ENCODE measurements around the gene TRAF2. TPM values are rescaled to one million over a fixed set of nuclear protein-coding genes. Genes with fewer than 3 reads are reported as not detected.

The TRAF2 gene
- total RNA-seq, 1 donor from 2014 or later = 67.4 TPM

DNA sequence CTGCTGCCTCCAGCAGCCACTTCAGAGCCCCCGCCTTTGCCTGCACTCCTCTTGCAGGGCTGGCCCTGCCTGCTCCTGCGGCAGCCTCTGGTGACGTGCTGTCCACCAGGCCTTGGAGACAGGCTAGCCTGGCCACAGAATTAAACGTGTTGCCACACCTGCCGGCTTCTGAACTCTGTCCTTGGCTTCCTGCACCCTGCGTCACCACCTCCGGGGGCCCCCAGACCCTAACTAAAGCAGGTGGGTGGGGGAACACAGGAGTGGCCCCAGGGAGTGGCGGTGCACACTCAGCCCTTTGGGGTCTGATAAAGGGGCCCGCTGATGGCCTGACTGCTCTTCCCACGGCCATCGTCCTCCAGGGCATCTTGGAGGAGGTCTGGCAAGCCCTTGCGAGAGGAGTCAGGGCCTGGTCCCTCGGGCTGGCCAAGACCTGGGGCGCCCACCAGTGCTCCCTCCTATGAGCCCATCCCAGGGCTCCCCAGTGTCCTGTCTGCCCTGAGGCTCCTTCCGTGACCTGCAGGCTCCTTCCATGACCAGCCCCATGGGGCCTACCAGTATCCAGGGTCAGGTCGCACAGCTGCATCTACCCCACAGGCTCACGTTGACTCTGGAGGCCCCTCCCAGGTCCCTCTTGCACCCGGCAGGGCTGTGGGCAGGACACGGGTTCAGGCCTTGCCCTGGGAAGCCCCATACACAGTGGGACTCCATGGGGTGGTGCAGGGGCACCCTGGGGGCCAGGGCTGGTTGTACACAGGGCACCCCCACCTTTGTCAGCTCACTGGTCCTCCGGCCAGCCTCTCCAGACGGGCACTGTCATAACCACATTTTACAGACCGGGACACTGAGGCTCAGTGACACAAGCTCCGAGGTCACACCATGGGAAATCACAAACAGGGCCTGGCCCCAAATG, 35.2 kb upstream of the TRAF2 start:
- Mint-ChIP-seq H3K27me3 (ENCODE audit: insufficient read depth) (peaks cover 6% of the 10 kb centered on the region), H3K4me3 (peak overlapping the region; percentile 65), H3K9me3 (no peaks in the 10 kb centered on the region), H3K4me1 (ENCODE audit: low read depth) (no peaks in the 10 kb centered on the region), H3K36me3 (ENCODE audit: low read depth) (peaks cover 7% of the 10 kb centered on the region), H3K27ac (no peak overlapping the region)
- intact Hi-C loops (cut with micrococcal nuclease) = no loop called here
- no peak for DNase-seq (ENCODE audit: low spot score)

DNA sequence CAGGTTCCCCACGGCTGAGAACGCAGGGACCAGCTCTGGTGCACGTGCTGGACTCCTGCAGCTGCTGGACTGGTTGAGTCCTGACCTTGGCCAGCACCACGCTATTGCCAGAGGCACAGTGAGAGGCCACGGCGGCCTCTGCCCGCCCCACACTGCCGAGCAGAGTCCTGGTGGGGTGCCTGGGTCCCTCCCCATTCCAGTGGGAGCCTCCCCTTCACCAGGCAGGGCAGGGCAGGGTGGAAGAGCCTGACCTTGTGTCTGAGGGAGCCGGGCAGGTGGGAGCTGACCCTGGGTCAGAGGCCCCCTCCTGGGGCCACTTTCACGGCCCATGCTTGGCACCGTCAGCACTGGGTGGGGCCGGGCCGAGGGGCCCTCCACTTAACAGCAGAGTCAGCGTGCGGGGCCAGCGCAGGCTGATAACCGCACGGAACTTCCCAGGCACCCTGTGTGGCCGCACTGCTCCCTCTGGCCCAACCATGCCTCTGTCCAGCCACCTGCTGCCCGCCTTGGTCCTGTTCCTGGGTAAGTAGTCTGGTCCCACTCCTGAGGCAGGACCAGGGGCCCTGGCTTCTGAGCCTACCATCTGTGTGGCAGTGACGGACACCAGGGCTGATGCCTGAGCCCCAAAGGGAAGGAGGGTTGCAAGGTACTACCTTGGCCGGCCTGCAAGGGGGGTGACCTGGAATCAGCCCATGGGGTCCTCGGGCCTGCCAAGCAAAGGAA, 34.2 kb upstream of the TRAF2 start, which contains the start of gene MAMDC4:
TSS of gene MAMDC4 (plus strand) at position 406 of the 723 bp plus-strand sequence. CDS start at position 477, 71 bp downstream.
- intact Hi-C loops (cut with micrococcal nuclease) = no loop called here
- peaks cover 5% of the 10 kb centered on the region for H3K36me3 Mint-ChIP-seq (ENCODE audit: low read depth)
- peaks cover 6% of the 10 kb centered on the region for H3K27me3 Mint-ChIP-seq (ENCODE audit: insufficient read depth)
- H3K9me3 Mint-ChIP-seq = no peaks in the 10 kb centered on the region
- peak within 1 kb of the TSS; percentile 65 for H3K4me3 Mint-ChIP-seq
- H3K27ac Mint-ChIP-seq = no peak within 1 kb of the TSS
- no peaks in the 10 kb centered on the region for H3K4me1 Mint-ChIP-seq (ENCODE audit: low read depth)
- no peak for DNase-seq (ENCODE audit: low spot score)

DNA sequence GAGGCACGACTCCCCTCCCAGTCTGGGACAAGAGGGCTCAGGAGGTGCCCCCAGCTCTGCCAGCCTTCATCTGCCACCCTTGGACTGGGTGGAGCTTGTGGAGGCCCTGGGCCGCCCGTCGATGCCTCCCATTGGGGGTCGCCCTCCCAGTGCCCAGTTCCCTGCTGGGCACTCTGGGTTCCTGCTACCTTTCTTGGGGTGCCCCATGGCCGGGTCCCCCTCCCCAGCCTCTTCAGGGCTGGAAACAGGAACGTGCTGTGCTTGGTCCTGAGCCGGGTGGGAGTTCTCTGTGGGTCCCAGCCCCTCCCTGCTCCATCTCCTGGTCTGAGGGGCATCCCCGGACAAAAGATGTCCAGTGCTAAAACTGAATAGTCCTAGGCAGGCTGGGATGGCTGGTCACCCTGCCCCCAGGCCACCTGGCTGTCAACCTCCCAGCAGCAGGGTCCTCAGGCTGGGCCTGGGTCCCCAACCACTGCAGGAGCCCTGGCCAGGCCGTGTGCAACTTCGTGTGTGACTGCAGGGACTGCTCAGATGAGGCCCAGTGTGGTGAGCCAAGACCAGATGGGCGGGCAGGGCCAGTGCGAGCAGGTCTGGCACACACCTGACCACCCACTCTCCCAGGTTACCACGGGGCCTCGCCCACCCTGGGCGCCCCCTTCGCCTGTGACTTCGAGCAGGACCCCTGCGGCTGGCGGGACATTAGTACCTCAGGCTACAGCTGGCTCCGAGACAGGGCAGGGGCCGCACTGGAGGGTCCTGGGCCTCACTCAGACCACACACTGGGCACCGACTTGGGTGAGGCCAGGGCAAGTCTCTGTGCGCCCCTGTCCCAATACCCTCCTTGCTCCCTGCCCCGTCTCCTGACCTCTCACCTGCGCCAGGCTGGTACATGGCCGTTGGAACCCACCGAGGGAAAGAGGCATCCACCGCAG, 33.4 kb upstream of the TRAF2 start:
- H3K27ac Mint-ChIP-seq = no peak overlapping the region
- intact Hi-C loops (cut with micrococcal nuclease) = no loop called here
- DNase-seq (ENCODE audit: low spot score) = no peak
- H3K27me3 Mint-ChIP-seq (ENCODE audit: insufficient read depth) = no peaks in the 10 kb centered on the region
- H3K4me3 Mint-ChIP-seq = no peak overlapping the region
- no peaks in the 10 kb centered on the region for H3K4me1 Mint-ChIP-seq (ENCODE audit: low read depth)
- H3K9me3 Mint-ChIP-seq = no peaks in the 10 kb centered on the region
- H3K36me3 Mint-ChIP-seq (ENCODE audit: low read depth) = peaks cover 4% of the 10 kb centered on the region

DNA sequence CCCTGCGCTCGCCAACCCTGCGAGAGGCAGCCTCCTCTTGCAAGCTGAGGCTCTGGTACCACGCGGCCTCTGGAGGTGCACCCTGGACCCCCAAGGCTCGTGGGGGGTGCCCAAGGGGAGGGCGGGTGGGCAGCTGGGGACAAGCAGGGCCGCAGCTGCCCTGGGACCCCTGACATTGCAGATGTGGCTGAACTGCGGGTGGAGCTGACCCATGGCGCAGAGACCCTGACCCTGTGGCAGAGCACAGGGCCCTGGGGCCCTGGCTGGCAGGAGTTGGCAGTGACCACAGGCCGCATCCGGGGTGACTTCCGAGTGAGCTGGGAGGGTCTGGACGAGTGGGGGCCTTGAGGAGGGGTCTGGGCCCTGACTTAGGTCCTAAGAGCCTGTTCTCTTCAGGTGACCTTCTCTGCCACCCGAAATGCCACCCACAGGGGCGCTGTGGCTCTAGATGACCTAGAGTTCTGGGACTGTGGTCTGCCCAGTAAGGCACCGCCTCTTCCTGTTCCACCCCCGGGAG, 32.7 kb upstream of the TRAF2 start:
- H3K4me1 Mint-ChIP-seq (ENCODE audit: low read depth) = no peaks in the 10 kb centered on the region
- no peaks in the 10 kb centered on the region for H3K27me3 Mint-ChIP-seq (ENCODE audit: insufficient read depth)
- no peaks in the 10 kb centered on the region for H3K9me3 Mint-ChIP-seq
- H3K27ac Mint-ChIP-seq = no peak overlapping the region
- intact Hi-C loops (cut with micrococcal nuclease) = no loop called here
- H3K4me3 Mint-ChIP-seq = no peak overlapping the region
- DNase-seq (ENCODE audit: low spot score) = no peak
- peaks cover 4% of the 10 kb centered on the region for H3K36me3 Mint-ChIP-seq (ENCODE audit: low read depth)

DNA sequence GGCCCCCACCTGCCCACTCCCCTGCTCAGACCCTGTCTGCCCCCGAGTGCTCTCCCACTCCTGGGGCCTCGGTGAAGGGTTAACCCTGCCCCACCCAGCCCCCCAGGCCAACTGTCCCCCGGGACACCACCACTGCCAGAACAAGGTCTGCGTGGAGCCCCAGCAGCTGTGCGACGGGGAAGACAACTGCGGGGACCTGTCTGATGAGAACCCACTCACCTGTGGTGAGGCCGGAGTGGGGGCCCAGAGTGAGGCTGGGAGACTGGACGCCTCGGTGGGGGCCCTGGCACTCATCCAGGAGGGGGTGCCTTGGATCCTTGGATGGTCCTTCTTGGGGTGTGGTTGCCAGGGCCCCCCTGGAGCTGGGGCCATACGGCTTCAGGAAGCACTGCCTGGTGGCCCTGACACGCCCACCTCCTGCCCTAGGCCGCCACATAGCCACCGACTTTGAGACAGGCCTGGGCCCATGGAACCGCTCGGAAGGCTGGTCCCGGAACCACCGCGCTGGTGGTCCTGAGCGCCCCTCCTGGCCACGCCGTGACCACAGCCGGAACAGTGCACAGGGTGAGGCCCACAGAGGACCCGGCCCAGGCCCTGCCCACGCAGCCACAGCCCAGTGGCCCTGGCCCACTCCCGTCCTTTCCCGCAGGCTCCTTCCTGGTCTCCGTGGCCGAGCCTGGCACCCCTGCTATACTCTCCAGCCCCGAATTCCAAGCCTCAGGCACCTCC, 32.0 kb upstream of the TRAF2 start:
- Mint-ChIP-seq H3K9me3 (no peaks in the 10 kb centered on the region), H3K27ac (no peak overlapping the region), H3K36me3 (ENCODE audit: low read depth) (peaks cover 4% of the 10 kb centered on the region), H3K27me3 (ENCODE audit: insufficient read depth) (no peaks in the 10 kb centered on the region), H3K4me1 (ENCODE audit: low read depth) (no peaks in the 10 kb centered on the region), H3K4me3 (no peak overlapping the region)
- intact Hi-C loops (cut with micrococcal nuclease) = no loop called here
- DNase-seq (ENCODE audit: low spot score) = no peak

DNA sequence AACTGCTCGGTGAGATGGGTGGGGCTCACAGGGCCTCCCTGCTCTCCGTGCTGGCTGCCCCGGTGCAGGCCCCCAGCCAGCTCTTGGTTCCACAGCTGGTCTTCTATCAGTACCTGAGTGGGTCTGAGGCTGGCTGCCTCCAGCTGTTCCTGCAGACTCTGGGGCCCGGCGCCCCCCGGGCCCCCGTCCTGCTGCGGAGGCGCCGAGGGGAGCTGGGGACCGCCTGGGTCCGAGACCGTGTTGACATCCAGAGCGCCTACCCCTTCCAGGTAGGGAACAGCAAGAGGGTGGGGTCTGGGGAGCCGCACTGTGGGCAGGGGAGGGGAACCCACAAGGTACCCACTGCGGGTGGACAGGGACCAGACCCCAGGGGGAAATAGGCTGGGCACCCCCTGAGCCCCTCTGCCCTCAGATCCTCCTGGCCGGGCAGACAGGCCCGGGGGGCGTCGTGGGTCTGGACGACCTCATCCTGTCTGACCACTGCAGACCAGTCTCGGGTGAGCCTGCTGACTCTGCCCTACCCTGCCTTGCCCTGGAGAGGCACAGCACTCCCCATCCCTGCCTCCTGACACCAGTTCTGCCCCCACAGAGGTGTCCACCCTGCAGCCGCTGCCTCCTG, 31.4 kb upstream of the TRAF2 start:
- intact Hi-C loops (cut with micrococcal nuclease) = no loop called here
- H3K27me3 Mint-ChIP-seq (ENCODE audit: insufficient read depth) = no peaks in the 10 kb centered on the region
- no peaks in the 10 kb centered on the region for H3K9me3 Mint-ChIP-seq
- no peak for DNase-seq (ENCODE audit: low spot score)
- H3K4me1 Mint-ChIP-seq (ENCODE audit: low read depth) = no peaks in the 10 kb centered on the region
- no peak overlapping the region for H3K27ac Mint-ChIP-seq
- H3K36me3 Mint-ChIP-seq (ENCODE audit: low read depth) = peaks cover 1% of the 10 kb centered on the region
- no peak overlapping the region for H3K4me3 Mint-ChIP-seq

DNA sequence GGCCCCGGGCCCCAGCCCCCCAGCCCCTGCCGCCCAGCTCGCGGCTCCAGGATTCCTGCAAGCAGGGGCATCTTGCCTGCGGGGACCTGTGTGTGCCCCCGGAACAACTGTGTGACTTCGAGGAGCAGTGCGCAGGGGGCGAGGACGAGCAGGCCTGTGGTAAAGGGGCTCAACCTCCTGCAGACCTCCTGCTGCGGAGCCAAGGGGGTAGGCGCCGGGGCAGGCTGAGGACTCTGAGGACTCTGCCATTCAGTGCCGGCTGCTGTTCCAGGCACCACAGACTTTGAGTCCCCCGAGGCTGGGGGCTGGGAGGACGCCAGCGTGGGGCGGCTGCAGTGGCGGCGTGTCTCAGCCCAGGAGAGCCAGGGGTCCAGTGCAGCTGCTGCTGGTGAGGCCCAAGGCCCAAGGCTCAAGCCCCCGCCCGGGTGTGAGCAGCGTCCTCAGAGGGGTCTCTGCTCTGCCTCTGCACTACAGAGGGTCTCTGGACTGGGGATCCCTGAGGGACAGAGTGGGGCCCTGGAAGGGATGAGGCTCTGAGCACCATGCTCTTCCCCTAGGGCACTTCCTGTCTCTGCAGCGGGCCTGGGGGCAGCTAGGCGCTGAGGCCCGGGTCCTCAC, 30.7 kb upstream of the TRAF2 start:
- H3K27ac Mint-ChIP-seq = no peak overlapping the region
- no peak overlapping the region for H3K4me3 Mint-ChIP-seq
- intact Hi-C loops (cut with micrococcal nuclease) = no loop called here
- DNase-seq (ENCODE audit: low spot score) = no peak
- H3K36me3 Mint-ChIP-seq (ENCODE audit: low read depth) = peaks cover 3% of the 10 kb centered on the region
- H3K27me3 Mint-ChIP-seq (ENCODE audit: insufficient read depth) = no peaks in the 10 kb centered on the region
- no peaks in the 10 kb centered on the region for H3K4me1 Mint-ChIP-seq (ENCODE audit: low read depth)
- no peaks in the 10 kb centered on the region for H3K9me3 Mint-ChIP-seq

DNA sequence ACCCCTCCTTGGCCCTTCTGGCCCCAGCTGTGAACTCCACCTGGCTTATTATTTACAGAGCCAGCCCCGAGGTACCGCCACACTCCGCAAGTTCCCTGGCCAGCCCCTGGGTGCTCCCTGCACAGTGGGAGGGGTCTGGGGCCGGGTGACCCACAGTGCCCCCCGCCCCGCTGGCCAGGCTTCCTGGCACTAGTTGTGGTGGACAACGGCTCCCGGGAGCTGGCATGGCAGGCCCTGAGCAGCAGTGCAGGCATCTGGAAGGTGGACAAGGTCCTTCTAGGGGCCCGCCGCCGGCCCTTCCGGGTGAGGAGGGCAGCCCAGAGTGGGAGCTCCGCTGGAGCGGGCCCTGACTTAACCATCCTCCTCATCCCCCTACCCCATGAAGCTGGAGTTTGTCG, 30.2 kb upstream of the TRAF2 start:
- intact Hi-C loops (cut with micrococcal nuclease) = no loop called here
- H3K4me3 Mint-ChIP-seq = no peak overlapping the region
- H3K9me3 Mint-ChIP-seq = no peaks in the 10 kb centered on the region
- H3K27ac Mint-ChIP-seq = no peak overlapping the region
- H3K36me3 Mint-ChIP-seq (ENCODE audit: low read depth) = peaks cover 5% of the 10 kb centered on the region
- no peak for DNase-seq (ENCODE audit: low spot score)
- no peaks in the 10 kb centered on the region for H3K4me1 Mint-ChIP-seq (ENCODE audit: low read depth)
- H3K27me3 Mint-ChIP-seq (ENCODE audit: insufficient read depth) = no peaks in the 10 kb centered on the region

DNA sequence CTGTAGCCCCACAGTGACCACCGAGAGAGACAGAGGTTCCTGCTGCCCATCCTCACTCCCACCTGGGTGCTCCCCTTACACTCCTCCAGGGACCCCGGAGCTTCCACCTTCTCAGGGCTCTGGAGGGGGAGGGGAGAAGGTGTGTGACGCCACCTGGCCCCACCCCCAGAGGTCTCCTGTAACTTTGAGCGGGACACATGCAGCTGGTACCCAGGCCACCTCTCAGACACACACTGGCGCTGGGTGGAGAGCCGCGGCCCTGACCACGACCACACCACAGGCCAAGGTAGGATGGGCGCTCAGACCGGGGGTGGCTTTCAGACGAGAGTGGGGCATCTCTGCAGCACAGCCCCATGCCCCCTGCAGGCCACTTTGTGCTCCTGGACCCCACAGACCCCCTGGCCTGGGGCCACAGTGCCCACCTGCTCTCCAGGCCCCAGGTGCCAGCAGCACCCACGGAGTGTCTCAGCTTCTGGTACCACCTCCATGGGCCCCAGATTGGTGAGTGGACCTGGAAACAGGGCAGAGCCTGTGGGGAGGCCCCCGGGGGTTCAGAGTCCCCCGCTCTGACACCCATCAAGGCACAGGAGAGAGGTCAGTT, 29.7 kb upstream of the TRAF2 start:
- no peak for DNase-seq (ENCODE audit: low spot score)
- no peak overlapping the region for H3K4me3 Mint-ChIP-seq
- H3K27ac Mint-ChIP-seq = no peak overlapping the region
- H3K4me1 Mint-ChIP-seq (ENCODE audit: low read depth) = no peaks in the 10 kb centered on the region
- no peaks in the 10 kb centered on the region for H3K27me3 Mint-ChIP-seq (ENCODE audit: insufficient read depth)
- H3K36me3 Mint-ChIP-seq (ENCODE audit: low read depth) = peaks cover 5% of the 10 kb centered on the region
- no peaks in the 10 kb centered on the region for H3K9me3 Mint-ChIP-seq
- intact Hi-C loops (cut with micrococcal nuclease) = no loop called here

DNA sequence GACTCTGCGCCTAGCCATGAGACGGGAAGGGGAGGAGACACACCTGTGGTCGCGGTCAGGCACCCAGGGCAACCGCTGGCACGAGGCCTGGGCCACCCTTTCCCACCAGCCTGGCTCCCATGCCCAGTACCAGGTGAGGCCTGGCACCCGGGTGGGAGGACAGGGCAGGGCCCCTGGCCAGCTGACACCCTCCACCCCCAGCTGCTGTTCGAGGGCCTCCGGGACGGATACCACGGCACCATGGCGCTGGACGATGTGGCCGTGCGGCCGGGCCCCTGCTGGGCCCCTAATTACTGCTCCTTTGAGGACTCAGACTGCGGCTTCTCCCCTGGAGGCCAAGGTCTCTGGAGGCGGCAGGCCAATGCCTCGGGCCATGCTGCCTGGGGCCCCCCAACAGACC, 29.1 kb upstream of the TRAF2 start:
- Mint-ChIP-seq H3K4me3 (no peak overlapping the region), H3K27me3 (ENCODE audit: insufficient read depth) (no peaks in the 10 kb centered on the region), H3K4me1 (ENCODE audit: low read depth) (no peaks in the 10 kb centered on the region), H3K36me3 (ENCODE audit: low read depth) (peaks cover 7% of the 10 kb centered on the region), H3K27ac (no peak overlapping the region), H3K9me3 (no peaks in the 10 kb centered on the region)
- no peak for DNase-seq (ENCODE audit: low spot score)
- intact Hi-C loops (cut with micrococcal nuclease) = no loop called here

Data from activated T-helper 1 cell treated with anti-CD3 and anti-CD28 coated beads, Interleukin-12 subunit alpha, Interleukin-12 subunit beta, Interleukin-2, Interleukin-4 antibody, amounts not matched to agents 30 ng/mL and 10 ng/mL and 1 ng/mL, durations not matched to agents 14 hours and 24 hours and 36 hours (primary cell).